Stimulated activated CD4-positive, alpha-beta T cell treated with anti-CD3 and anti-CD28 coated beads, Interleukin-4, amount 100 ng/mL, for 4 hours (primary cell): ENCODE measurements around the gene DAB2IP.

Experiments used
- DNase-seq, 2 experiments: peaks; one replicate each; pipeline ENCODE4 v3.0.0-alpha.2; 2020

Gene DAB2IP

GRCh38 chr9:121707477-121708424, 56.3 kb downstream of the DAB2IP start:
- DNase-seq, result no peak

GRCh38 chr9:121708768-121709488, 57.5 kb downstream of the DAB2IP start:
- DNase-seq, result no peak

GRCh38 chr9:121709798-121710197, 58.4 kb downstream of the DAB2IP start:
- no peak for DNase-seq

- no peak for DNase-seq
Observed at GRCh38 chr9:121711281-121711680, 59.8 kb downstream of the DAB2IP start.

- DNase-seq, result no peak
Observed at GRCh38 chr9:121711797-121712196, 60.4 kb downstream of the DAB2IP start.

- no peak for DNase-seq
Observed at GRCh38 chr9:121713400-121714070, 62.1 kb downstream of the DAB2IP start.

GRCh38 chr9:121714075-121714705, 62.8 kb downstream of the DAB2IP start:
- DNase-seq, result no peak

- DNase-seq, result no peak
Observed at GRCh38 chr9:121714873-121715272, 63.4 kb downstream of the DAB2IP start.

- no peak for DNase-seq
Observed at GRCh38 chr9:121717141-121717991, 65.9 kb downstream of the DAB2IP start.

- no peak for DNase-seq
Observed at GRCh38 chr9:121718084-121718483, 66.7 kb downstream of the DAB2IP start.

- no peak for DNase-seq
Observed at GRCh38 chr9:121718501-121718900, 67.1 kb downstream of the DAB2IP start.

GRCh38 chr9:121720311-121721057, 69.0 kb downstream of the DAB2IP start:
- no peak for DNase-seq

- no peak for DNase-seq
Observed at GRCh38 chr9:121721058-121721350, 69.6 kb downstream of the DAB2IP start.

GRCh38 chr9:121721770-121722169, 70.3 kb downstream of the DAB2IP start:
- DNase-seq, result no peak

- no peak for DNase-seq
Observed at GRCh38 chr9:121725008-121725775, 73.8 kb downstream of the DAB2IP start.

GRCh38 chr9:121727295-121728020, 76.0 kb downstream of the DAB2IP start:
- no peak for DNase-seq

GRCh38 chr9:121728916-121729315, 77.5 kb downstream of the DAB2IP start:
- DNase-seq, result no peak

- no peak for DNase-seq
Observed at GRCh38 chr9:121729769-121730562, 78.5 kb downstream of the DAB2IP start.

- DNase-seq, result no peak
Observed at GRCh38 chr9:121731090-121731489, 79.7 kb downstream of the DAB2IP start.
